GM19395 (cell line): ENCODE results near the gene RAB23.

Experiments
- ATAC-seq: cut with Tn5 transposase; IDR thresholded peaks from one replicate; pipeline ENCODE4 v1.9.1; 2021; ENCODE audit warnings: mild to moderate bottlenecking, moderate library complexity; ENCODE audit not compliant: unreplicated experiment

Gene RAB23

DNA sequence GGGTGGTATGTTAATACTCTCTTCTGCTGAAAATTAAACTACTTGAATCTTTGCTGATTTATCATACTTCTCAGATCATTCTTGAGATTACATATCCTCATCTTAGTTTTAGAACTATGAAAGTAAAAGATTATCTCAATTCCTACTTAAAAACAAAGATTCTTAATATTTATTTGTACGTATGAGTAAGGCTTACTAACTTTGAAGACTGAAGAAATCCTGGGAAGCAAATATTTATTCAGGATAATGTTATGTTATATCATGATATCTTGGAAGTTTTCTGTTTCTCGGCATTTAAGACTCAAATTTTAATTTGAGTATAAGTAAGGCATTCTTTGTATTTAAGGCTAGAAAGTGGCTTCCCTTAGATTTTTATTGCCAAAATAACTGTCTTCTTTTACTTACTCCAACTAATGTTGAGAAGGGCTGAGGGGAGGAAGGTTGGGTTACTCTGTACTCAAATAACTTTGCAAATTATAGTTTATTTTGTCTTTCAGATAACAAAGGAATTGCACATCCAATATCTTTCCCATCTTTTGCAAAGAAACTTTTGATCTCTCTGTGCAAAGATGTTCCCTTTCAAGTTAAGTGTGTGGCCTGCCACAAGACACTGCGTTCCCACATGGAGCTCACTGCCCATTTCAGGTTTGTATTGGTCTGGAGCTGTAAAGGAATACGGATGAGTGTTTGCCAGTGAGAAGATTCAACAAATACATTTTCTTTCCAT, 80.5 kb downstream of the RAB23 start:
- ATAC-seq, result no peak

GRCh38 chr6:57138026-57138425, 84.1 kb downstream of the RAB23 start:
- no peak for ATAC-seq

- ATAC-seq, result no peak
Observed at GRCh38 chr6:57137350-57137749, 84.8 kb downstream of the RAB23 start.
